ENCODE measurements around the gene STK38L. TPM values are rescaled to one million over a fixed set of nuclear protein-coding genes. Genes with fewer than 3 reads are reported as not detected.

Gene STK38L
- total RNA-seq, 3 donors from 2014 or later = 45.2 to 69.4 (median 53.6) TPM

DNA sequence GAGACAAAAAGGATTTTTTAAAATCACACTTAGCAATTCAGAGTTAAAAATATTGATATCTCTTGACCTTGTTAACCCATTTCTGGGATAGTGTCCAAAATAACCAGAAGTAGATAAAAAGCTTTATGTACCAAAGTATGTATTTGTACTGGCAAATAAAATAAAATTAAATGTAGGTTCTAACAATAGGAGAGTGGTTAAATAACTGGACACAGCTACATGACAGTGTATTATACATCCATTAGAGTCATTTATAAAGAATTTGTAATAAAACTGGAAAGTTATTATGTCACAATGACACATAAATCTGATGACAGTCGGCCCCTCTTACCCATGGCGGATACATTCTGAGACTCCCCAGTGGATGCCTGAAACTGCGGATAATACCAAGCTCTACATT lies 122.5 kb downstream of the STK38L start:
- intact Hi-C loops (cut with DNase I, micrococcal nuclease) = no loop called here

DNA sequence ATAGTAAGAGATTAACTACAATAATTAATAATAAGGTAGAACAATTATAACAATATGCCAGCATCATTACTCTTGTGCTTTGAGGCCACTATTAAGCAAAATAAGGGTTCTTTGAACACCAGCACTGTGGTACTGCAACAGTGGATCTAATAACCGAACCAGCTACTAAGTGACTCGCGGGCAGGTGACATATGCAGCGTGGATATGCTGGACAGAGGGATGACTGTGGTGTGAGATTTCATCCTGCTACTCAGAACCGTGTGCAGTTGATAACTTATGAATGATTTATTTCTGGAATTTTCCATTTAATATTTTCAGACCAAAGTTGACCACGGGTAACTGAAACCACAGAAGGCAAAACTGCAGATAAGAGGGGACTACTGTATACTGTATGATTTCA lies 123.0 kb downstream of the STK38L start:
- TF ChIP-seq, protein P1, sequence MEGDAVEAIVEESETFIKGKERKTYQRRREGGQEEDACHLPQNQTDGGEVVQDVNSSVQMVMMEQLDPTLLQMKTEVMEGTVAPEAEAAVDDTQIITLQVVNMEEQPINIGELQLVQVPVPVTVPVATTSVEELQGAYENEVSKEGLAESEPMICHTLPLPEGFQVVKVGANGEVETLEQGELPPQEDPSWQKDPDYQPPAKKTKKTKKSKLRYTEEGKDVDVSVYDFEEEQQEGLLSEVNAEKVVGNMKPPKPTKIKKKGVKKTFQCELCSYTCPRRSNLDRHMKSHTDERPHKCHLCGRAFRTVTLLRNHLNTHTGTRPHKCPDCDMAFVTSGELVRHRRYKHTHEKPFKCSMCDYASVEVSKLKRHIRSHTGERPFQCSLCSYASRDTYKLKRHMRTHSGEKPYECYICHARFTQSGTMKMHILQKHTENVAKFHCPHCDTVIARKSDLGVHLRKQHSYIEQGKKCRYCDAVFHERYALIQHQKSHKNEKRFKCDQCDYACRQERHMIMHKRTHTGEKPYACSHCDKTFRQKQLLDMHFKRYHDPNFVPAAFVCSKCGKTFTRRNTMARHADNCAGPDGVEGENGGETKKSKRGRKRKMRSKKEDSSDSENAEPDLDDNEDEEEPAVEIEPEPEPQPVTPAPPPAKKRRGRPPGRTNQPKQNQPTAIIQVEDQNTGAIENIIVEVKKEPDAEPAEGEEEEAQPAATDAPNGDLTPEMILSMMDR (IDR thresholded peaks at IDR 0.05) = no peak
- H3K4me3 ChIP-seq = no peak overlapping the region
- no peak for ATAC-seq
- H3K36me3 ChIP-seq (ENCODE audit: low read depth) = no peaks in the 10 kb centered on the region
- DNase-seq = no peak
- H3K4me1 ChIP-seq (ENCODE audit: low read depth) = no peaks in the 10 kb centered on the region
- intact Hi-C loops (cut with DNase I, micrococcal nuclease) = no loop called here
- H3K9me3 ChIP-seq = no peaks in the 10 kb centered on the region

More for the DNA sequence above, 122.5 kb downstream of the STK38L start:
- DNase-seq (no peak), ATAC-seq (no peak)
- TF ChIP-seq, protein P1 (IDR thresholded peaks at IDR 0.05) = no peak
- Histone ChIP-seq H3K4me1 (ENCODE audit: low read depth) (no peaks in the 10 kb centered on the region), H3K36me3 (ENCODE audit: low read depth) (no peaks in the 10 kb centered on the region), H3K4me3 (no peak overlapping the region), H3K9me3 (no peaks in the 10 kb centered on the region)

Other genes starting within 250 kb of the STK38L start
- 10 to 100 TPM; 47.6 to 69.9 (median 48.0) TPM for gene TM7SF3, start 229.9 kb upstream of the STK38L start, total RNA-seq
- 10 to 100 TPM; 37.0 to 56.9 (median 38.8) TPM for gene MED21, start 221.7 kb upstream of the STK38L start, total RNA-seq
- not detected for gene C12orf71, start 161.7 kb upstream of the STK38L start, total RNA-seq
- 1 to 10 TPM; 2.2 to 3.9 (median 3.6) TPM for gene BMAL2, start 88.5 kb downstream of the STK38L start, total RNA-seq
- gene SMCO2, start 202.4 kb downstream of the STK38L start, total RNA-seq = not detected

All from mucosa of descending colon (tissue), 3 donors.